Esophagus squamous epithelium (tissue), 4 donors: ENCODE results near the gene DLG2.

Source experiments
- POLR2A ChIP-seq, 4 donors: fragments of 450-650 bp; IDR thresholded peaks; one replicate each; pipeline ENCODE4 v1.6.1; 2017; ENCODE audit warnings: antibody characterized with exemption in 4 of 4, mild to moderate bottlenecking in 4 of 4, moderate library complexity in 3 of 4
- TF ChIP-seq, protein P1 (sequence below), 6 experiments: fragments of 450-650 bp in 4 of 6; fragments of 200-600 bp in 2 of 6; sonication (generic) in 2 of 6; IDR thresholded peaks; one replicate each; pipeline ENCODE4 v1.5.1; 2016 to 2019; ENCODE audit warnings: antibody characterized with exemption in 6 of 6, mild to moderate bottlenecking in 4 of 6, moderate library complexity in 4 of 6

DNA sequence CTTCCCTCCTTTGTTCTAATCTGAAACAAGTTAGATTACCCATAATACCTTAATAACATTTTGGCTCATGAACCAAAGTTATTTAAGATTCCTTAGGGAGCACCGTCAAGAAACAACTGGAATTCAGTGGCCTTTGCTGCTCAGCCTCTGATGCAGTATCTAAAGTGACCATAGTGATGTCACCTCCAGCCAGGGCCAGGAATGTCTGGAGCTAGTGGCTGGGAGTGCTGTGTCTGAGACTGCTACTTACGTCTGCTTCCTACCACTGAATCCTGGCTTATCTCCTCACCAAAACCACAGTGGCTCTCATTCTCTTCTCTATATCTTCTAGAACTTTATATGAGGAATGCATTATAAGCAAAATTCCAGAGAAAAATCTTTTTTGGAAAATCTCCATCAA, 658.0 kb downstream of the DLG2 start:
- TF ChIP-seq, protein P1, sequence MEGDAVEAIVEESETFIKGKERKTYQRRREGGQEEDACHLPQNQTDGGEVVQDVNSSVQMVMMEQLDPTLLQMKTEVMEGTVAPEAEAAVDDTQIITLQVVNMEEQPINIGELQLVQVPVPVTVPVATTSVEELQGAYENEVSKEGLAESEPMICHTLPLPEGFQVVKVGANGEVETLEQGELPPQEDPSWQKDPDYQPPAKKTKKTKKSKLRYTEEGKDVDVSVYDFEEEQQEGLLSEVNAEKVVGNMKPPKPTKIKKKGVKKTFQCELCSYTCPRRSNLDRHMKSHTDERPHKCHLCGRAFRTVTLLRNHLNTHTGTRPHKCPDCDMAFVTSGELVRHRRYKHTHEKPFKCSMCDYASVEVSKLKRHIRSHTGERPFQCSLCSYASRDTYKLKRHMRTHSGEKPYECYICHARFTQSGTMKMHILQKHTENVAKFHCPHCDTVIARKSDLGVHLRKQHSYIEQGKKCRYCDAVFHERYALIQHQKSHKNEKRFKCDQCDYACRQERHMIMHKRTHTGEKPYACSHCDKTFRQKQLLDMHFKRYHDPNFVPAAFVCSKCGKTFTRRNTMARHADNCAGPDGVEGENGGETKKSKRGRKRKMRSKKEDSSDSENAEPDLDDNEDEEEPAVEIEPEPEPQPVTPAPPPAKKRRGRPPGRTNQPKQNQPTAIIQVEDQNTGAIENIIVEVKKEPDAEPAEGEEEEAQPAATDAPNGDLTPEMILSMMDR (IDR thresholded peaks at IDR 0.05): no peak
- TF ChIP-seq POLR2A (IDR thresholded peaks at IDR 0.05): no peak
